ENCODE results near the gene CBARP. TPM values are rescaled to one million over a fixed set of nuclear protein-coding genes. Genes with fewer than 3 reads are reported as not detected.

Gene CBARP
- total and polyA plus RNA-seq, 2 donors (not counting 1 experiment from before 2014, with no cell fraction given): 0.31 to 1.5 TPM

- DNase-seq (ENCODE audit: low read depth in 2 of 2): peak; percentile 98 to 99
- H2AFZ ChIP-seq (ENCODE audit: low read length): no peak within 1 kb of the TSS
These were observed 31.3 kb upstream of the CBARP start, which contains the start of gene CIRBP for GRCh38 chr19:1269065-1269477. Gene CIRBP, plus strand, starts transcription at chr19:1269332. Its CDS starts 1,602 bp downstream, at chr19:1270934.

GRCh38 chr19:1268226-1269064, 30.6 kb upstream of the CBARP start:
- no peak overlapping the region for H3K9ac ChIP-seq (ENCODE audit: insufficient read depth, low read length)
- no peaks in the 10 kb centered on the region for H3K27me3 ChIP-seq (ENCODE audit: control insufficient read depth, insufficient read depth, low read length)
- no peak for DNase-seq (ENCODE audit: low read depth in 2 of 2)
- peaks cover 20% of the 10 kb centered on the region for H3K36me3 ChIP-seq (ENCODE audit: control insufficient read depth, insufficient read depth, low read length)
- peaks cover 42% of the 10 kb centered on the region for H3K4me1 ChIP-seq (ENCODE audit: control insufficient read depth, extremely low read depth, insufficient read depth, low read length)
- H3K4me3 ChIP-seq (replicated peaks in 1 of 4; ENCODE audit: control extremely low read depth in 1 of 4, insufficient read depth in 1 of 4, low read depth in 3 of 4, low read length in 4 of 4): peak overlapping the region in 1 of 4 experiments; percentile 6
- TF ChIP-seq CTCF (conservative IDR thresholded peaks at IDR 0.05 in 1 of 2, IDR thresholded peaks at IDR 0.05 in 1 of 2; ENCODE audit: low read depth in 1 of 2, low read length in 2 of 2) (no peak), EZH2 (IDR thresholded peaks at IDR 0.05; ENCODE audit: low read length, missing control alignments) (no peak)
- H3K9me3 ChIP-seq (ENCODE audit: control insufficient read depth, insufficient read depth, low read depth, low read length): no peaks in the 10 kb centered on the region
- no peaks in the 10 kb centered on the region for H4K20me1 ChIP-seq (ENCODE audit: control insufficient read depth, extremely low read depth, insufficient read depth, low read length)
- no peak overlapping the region for H3K4me2 ChIP-seq (ENCODE audit: extremely low read depth, insufficient read depth, low read length)
- no peak overlapping the region for H2AFZ ChIP-seq (ENCODE audit: low read length)
- peak overlapping the region; percentile 37 for H3K27ac ChIP-seq (ENCODE audit: insufficient read depth, low read length)
- H3K79me2 ChIP-seq (ENCODE audit: control insufficient read depth, insufficient read depth, low read length): peaks cover 43% of the 10 kb centered on the region

More at GRCh38 chr19:1269065-1269477, 31.3 kb upstream of the CBARP start, which contains the start of gene CIRBP:
- TF ChIP-seq CTCF (conservative IDR thresholded peaks at IDR 0.05 in 1 of 2, IDR thresholded peaks at IDR 0.05 in 1 of 2; ENCODE audit: low read depth in 1 of 2, low read length in 2 of 2) (no peak), EZH2 (IDR thresholded peaks at IDR 0.05; ENCODE audit: low read length, missing control alignments) (no peak)
- Histone ChIP-seq H3K27me3 (ENCODE audit: control insufficient read depth, insufficient read depth, low read length) (no peaks in the 10 kb centered on the region), H4K20me1 (ENCODE audit: control insufficient read depth, extremely low read depth, insufficient read depth, low read length) (no peaks in the 10 kb centered on the region), H3K9ac (ENCODE audit: insufficient read depth, low read length) (peak within 1 kb of the TSS; percentile 92), H3K36me3 (ENCODE audit: control insufficient read depth, insufficient read depth, low read length) (peaks cover 25% of the 10 kb centered on the region), H3K4me3 (replicated peaks in 1 of 4; ENCODE audit: control extremely low read depth in 1 of 4, insufficient read depth in 1 of 4, low read depth in 3 of 4, low read length in 4 of 4) (peak within 1 kb of the TSS; percentile 69 to 89 (median 81)), H3K9me3 (ENCODE audit: control insufficient read depth, insufficient read depth, low read depth, low read length) (no peaks in the 10 kb centered on the region), H3K79me2 (ENCODE audit: control insufficient read depth, insufficient read depth, low read length) (peaks cover 48% of the 10 kb centered on the region), H3K4me2 (ENCODE audit: extremely low read depth, insufficient read depth, low read length) (peak within 1 kb of the TSS; percentile 99), H3K4me1 (ENCODE audit: control insufficient read depth, extremely low read depth, insufficient read depth, low read length) (peaks cover 44% of the 10 kb centered on the region), H3K27ac (ENCODE audit: insufficient read depth, low read length) (peak within 1 kb of the TSS; percentile 98)

DNA sequence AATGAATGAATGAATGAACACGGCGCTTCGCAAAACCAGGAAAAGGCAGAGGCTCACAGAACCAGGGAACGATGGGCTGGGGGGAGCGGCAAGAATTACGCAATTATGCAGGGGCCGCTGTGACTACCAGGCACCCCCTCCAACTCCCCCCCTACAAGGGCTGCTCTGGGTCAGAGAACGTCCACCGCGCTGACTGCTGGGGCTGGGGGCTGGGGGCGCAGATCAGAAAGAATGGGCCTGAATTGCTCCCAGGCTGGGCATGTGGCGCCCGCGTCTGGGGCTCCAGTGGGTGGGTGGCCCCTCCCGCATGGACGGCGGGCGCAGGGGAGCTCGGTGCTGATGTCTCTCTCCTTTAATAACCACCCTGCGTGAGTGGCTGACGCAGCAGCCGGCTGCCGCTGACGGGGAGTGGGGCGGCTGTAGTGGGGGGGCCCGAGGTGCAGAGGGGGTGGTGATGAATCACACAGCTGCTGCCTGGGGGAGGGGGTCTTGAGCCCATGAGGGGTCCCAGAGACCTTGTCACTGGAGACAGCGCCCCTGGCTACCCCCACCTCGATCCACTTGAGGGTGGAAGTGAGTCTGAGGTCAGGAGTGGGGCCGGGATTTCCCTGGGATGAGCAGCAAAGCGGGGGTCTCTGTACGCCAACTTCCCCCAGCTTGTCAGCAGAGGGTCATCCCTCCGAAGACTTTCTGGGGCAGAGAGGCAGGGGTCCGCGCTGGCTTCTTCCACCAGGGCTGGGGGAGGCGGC, 29.8 kb upstream of the CBARP start:
- Histone ChIP-seq H3K27ac (ENCODE audit: insufficient read depth, low read length) (peak overlapping the region; percentile 96), H3K9ac (ENCODE audit: insufficient read depth, low read length) (peak overlapping the region; percentile 77), H3K27me3 (ENCODE audit: control insufficient read depth, insufficient read depth, low read length) (no peaks in the 10 kb centered on the region), H3K79me2 (ENCODE audit: control insufficient read depth, insufficient read depth, low read length) (peaks cover 35% of the 10 kb centered on the region), H3K4me1 (ENCODE audit: control insufficient read depth, extremely low read depth, insufficient read depth, low read length) (peaks cover 49% of the 10 kb centered on the region), H3K9me3 (ENCODE audit: control insufficient read depth, insufficient read depth, low read depth, low read length) (no peaks in the 10 kb centered on the region), H3K4me3 (replicated peaks in 1 of 4; ENCODE audit: control extremely low read depth in 1 of 4, insufficient read depth in 1 of 4, low read depth in 3 of 4, low read length in 4 of 4) (peak overlapping the region; percentile 51 to 61 (median 56)), H3K36me3 (ENCODE audit: control insufficient read depth, insufficient read depth, low read length) (peaks cover 14% of the 10 kb centered on the region), H4K20me1 (ENCODE audit: control insufficient read depth, extremely low read depth, insufficient read depth, low read length) (no peaks in the 10 kb centered on the region), H3K4me2 (ENCODE audit: extremely low read depth, insufficient read depth, low read length) (peak overlapping the region; percentile 96), H2AFZ (ENCODE audit: low read length) (no peak overlapping the region)
- TF ChIP-seq CTCF (conservative IDR thresholded peaks at IDR 0.05 in 1 of 2, IDR thresholded peaks at IDR 0.05 in 1 of 2; ENCODE audit: low read depth in 1 of 2, low read length in 2 of 2): no peak
- TF ChIP-seq EZH2 (IDR thresholded peaks at IDR 0.05; ENCODE audit: low read length, missing control alignments): no peak
- peak in 1 of 2 donors; percentile 58 for DNase-seq (ENCODE audit: low read depth in 2 of 2)
